ENCODE data around the gene TRIP11.

The TRIP11 gene

GRCh38 chr14:91927800-91928199 lies 112.1 kb downstream of the TRIP11 start:
- H3K9ac ChIP-seq (ENCODE audit: low read depth, low read length), result no peak overlapping the region
- peaks cover 10% of the 10 kb centered on the region; the same call in 1 of the 2 replicates for H3K4me1 ChIP-seq (ENCODE audit: insufficient read depth, low read length)
- H3K9me3 ChIP-seq (ENCODE audit: control insufficient read depth, insufficient read depth, low read length), result no peaks in the 10 kb centered on the region
- H3K36me3 ChIP-seq (ENCODE audit: insufficient read depth, low read length), result no peaks in the 10 kb centered on the region; the same call in 1 of the 2 replicates

GRCh38 chr14:91927191-91927590 lies 112.7 kb downstream of the TRIP11 start:
- Histone ChIP-seq H3K4me1 (ENCODE audit: insufficient read depth, low read length) (peaks cover 10% of the 10 kb centered on the region; the same call in 1 of the 2 replicates), H3K9ac (ENCODE audit: low read depth, low read length) (no peak overlapping the region), H3K36me3 (ENCODE audit: insufficient read depth, low read length) (no peaks in the 10 kb centered on the region; the same call in 1 of the 2 replicates), H3K9me3 (ENCODE audit: control insufficient read depth, insufficient read depth, low read length) (no peaks in the 10 kb centered on the region)

GRCh38 chr14:91926131-91926890 lies 113.5 kb downstream of the TRIP11 start:
- Histone ChIP-seq H3K9me3 (ENCODE audit: control insufficient read depth, insufficient read depth, low read length) (no peaks in the 10 kb centered on the region), H3K9ac (ENCODE audit: low read depth, low read length) (no peak overlapping the region), H3K36me3 (ENCODE audit: insufficient read depth, low read length) (no peaks in the 10 kb centered on the region; the same call in 1 of the 2 replicates), H3K4me1 (ENCODE audit: insufficient read depth, low read length) (peaks cover 10% of the 10 kb centered on the region; the same call in 1 of the 2 replicates)

GRCh38 chr14:91925727-91926121 lies 114.1 kb downstream of the TRIP11 start:
- peaks cover 10% of the 10 kb centered on the region; the same call in 1 of the 2 replicates for H3K4me1 ChIP-seq (ENCODE audit: insufficient read depth, low read length)
- H3K36me3 ChIP-seq (ENCODE audit: insufficient read depth, low read length), result no peaks in the 10 kb centered on the region
- no peak overlapping the region for H3K9ac ChIP-seq (ENCODE audit: low read depth, low read length)
- no peaks in the 10 kb centered on the region for H3K9me3 ChIP-seq (ENCODE audit: control insufficient read depth, insufficient read depth, low read length)

- Histone ChIP-seq H3K9me3 (ENCODE audit: control insufficient read depth, insufficient read depth, low read length) (no peaks in the 10 kb centered on the region), H3K4me1 (ENCODE audit: insufficient read depth, low read length) (0 out of 2 replicates have a peak, but pooled peaks cover 6% of the 10 kb centered on the region), H3K36me3 (ENCODE audit: insufficient read depth, low read length) (no peaks in the 10 kb centered on the region), H3K9ac (ENCODE audit: low read depth, low read length) (no peak overlapping the region)
Observed at GRCh38 chr14:91925001-91925726, 114.7 kb downstream of the TRIP11 start.

- H3K4me1 ChIP-seq (ENCODE audit: insufficient read depth, low read length), result no peaks in the 10 kb centered on the region
- H3K9me3 ChIP-seq (ENCODE audit: control insufficient read depth, insufficient read depth, low read length), result no peaks in the 10 kb centered on the region
Observed at GRCh38 chr14:91920526-91920925, 119.3 kb downstream of the TRIP11 start.

GRCh38 chr14:91919814-91920213 lies 120.0 kb downstream of the TRIP11 start:
- H3K36me3 ChIP-seq (ENCODE audit: insufficient read depth, low read length), result no peaks in the 10 kb centered on the region
- H3K9me3 ChIP-seq (ENCODE audit: control insufficient read depth, insufficient read depth, low read length), result no peaks in the 10 kb centered on the region
- no peaks in the 10 kb centered on the region for H3K4me1 ChIP-seq (ENCODE audit: insufficient read depth, low read length)
- no peak overlapping the region for H3K9ac ChIP-seq (ENCODE audit: low read depth, low read length)

More at GRCh38 chr14:91920526-91920925, 119.3 kb downstream of the TRIP11 start:
- Histone ChIP-seq H3K9ac (ENCODE audit: low read depth, low read length) (no peak overlapping the region), H3K36me3 (ENCODE audit: insufficient read depth, low read length) (no peaks in the 10 kb centered on the region)

GRCh38 chr14:91918186-91918883 lies 121.5 kb downstream of the TRIP11 start:
- H3K36me3 ChIP-seq (ENCODE audit: insufficient read depth, low read length), result no peaks in the 10 kb centered on the region
- H3K9ac ChIP-seq (ENCODE audit: low read depth, low read length), result no peak overlapping the region
- H3K4me1 ChIP-seq (ENCODE audit: insufficient read depth, low read length), result no peaks in the 10 kb centered on the region
- no peaks in the 10 kb centered on the region for H3K9me3 ChIP-seq (ENCODE audit: control insufficient read depth, insufficient read depth, low read length)

All from ES-I3 (cell line).